VCaP (cell line): ENCODE results near the gene ITGAX.

Experiments
- H3K27ac ChIP-seq: fragments of 450-650 bp; 2 replicates; pipeline ENCODE4 v1.5.1; 2017
- CTCF ChIP-seq: fragments of 450-650 bp; conservative IDR thresholded peaks from 2 replicates; pipeline ENCODE4 v1.5.1; 2017; ENCODE audit warnings: mild to moderate bottlenecking, moderate library complexity

The ITGAX gene

GRCh38 chr16:31423241-31423640 is 68.3 kb downstream of the ITGAX start:
- no peak overlapping the region for H3K27ac ChIP-seq
- no peak for TF ChIP-seq CTCF

GRCh38 chr16:31423801-31424200 is 68.8 kb downstream of the ITGAX start:
- no peak overlapping the region for H3K27ac ChIP-seq
- TF ChIP-seq CTCF: no peak

- no peak for TF ChIP-seq CTCF
Measured at GRCh38 chr16:31427441-31428278, 72.7 kb downstream of the ITGAX start.

GRCh38 chr16:31428279-31428597 is 73.3 kb downstream of the ITGAX start, which contains the start of gene COX6A2:
TSS of gene COX6A2 (minus strand) at chr16:31428360. CDS start at chr16:31428325, 35 bp downstream.
- TF ChIP-seq CTCF: no peak
- no peak within 1 kb of the TSS for H3K27ac ChIP-seq

More at GRCh38 chr16:31427441-31428278, 72.7 kb downstream of the ITGAX start:
- no peak overlapping the region for H3K27ac ChIP-seq

- H3K27ac ChIP-seq: no peak overlapping the region
- no peak for TF ChIP-seq CTCF
Measured at GRCh38 chr16:31428638-31429247, 73.8 kb downstream of the ITGAX start.

- no peak overlapping the region for H3K27ac ChIP-seq
- no peak for TF ChIP-seq CTCF
Measured at GRCh38 chr16:31429314-31429713, 74.3 kb downstream of the ITGAX start.

GRCh38 chr16:31429796-31430195 is 74.8 kb downstream of the ITGAX start:
- TF ChIP-seq CTCF: no peak
- H3K27ac ChIP-seq: no peak overlapping the region
